Lung microvascular endothelial cell (primary cell): ENCODE data around the gene TMEM269. TPM values are rescaled to one million over a fixed set of nuclear protein-coding genes. Genes with fewer than 3 reads are reported as not detected.

ENCODE experiments used
- DNase-seq, 2 donors: peaks; one replicate each; pipeline versions ENCODE4 v3.0.0 to v3.0.0-alpha.2; 2010; ENCODE audit warnings: low read depth in 2 of 2
- total RNA-seq: library from RNA; depleted of rRNA; stranded (reverse); fragments of >200 nt; gene quantifications from 2 replicates; pipeline ENCODE4 v1.2.1, GENCODE V29; 2014

TMEM269 gene
- total RNA-seq = not detected in 2 replicates

DNA sequence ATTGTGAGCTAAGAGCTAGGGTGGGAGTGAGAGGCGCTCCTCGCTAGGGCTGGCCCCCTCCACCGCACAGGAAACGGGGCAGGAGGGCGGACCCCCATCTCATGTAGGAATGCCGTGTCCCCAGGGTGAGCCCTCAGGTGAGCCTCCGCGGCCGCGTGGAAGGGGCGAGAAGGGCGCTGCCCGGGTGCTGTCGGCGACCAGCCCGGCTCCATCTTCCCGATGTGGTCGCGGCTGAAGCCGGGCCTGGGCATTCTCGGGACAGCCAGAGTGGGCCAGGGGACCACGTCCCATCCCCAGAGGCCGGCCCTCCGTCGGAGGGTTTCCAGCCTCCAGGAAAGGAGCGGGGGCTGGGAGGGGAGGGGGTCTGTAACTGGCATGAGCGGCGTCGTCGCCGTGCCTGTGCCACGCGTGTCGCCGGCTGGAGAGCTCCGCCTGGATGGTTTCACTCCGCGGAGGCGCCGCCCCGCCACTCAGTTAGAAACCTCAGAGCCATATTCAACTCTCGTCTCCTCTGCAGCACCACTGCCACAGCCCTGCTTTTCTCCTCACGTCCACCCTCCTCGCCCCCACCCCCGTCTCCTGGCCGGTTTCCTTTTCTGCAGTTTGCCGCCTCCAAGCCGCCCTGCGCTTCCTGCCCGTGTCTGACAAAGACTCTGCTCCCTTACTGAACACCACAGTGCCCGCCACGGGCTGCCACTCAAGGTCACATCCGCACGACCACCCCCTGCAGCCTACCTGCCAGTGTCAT lies at the start of gene TMEM269:
Gene TMEM269, plus strand, starts transcription at position 46 of the 748 bp plus-strand sequence. CDS start 4,903 bp downstream, outside the sequence.
- DNase-seq = peak; percentile 17 to 35

DNA sequence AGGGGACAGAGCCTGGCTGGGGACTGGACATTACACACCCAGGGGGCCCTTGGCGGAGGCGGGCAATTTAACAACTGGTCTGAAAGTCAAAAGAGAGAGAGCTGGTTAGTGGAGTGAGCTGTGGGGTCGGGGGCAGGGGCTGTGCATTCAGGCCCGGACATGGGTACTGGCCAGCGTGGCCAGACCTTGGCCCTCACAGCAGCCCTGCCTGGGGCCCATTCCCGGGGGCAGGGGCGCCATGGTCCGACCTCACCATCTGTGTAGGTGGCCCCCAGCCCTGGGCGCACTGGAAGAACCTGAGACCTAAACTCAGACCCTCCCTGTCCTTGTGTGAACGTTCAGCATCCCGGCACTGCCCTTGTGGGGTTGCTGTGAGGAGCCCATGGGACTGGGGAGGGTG lies 49.7 kb upstream of the TMEM269 start:
- no peak for DNase-seq

DNA sequence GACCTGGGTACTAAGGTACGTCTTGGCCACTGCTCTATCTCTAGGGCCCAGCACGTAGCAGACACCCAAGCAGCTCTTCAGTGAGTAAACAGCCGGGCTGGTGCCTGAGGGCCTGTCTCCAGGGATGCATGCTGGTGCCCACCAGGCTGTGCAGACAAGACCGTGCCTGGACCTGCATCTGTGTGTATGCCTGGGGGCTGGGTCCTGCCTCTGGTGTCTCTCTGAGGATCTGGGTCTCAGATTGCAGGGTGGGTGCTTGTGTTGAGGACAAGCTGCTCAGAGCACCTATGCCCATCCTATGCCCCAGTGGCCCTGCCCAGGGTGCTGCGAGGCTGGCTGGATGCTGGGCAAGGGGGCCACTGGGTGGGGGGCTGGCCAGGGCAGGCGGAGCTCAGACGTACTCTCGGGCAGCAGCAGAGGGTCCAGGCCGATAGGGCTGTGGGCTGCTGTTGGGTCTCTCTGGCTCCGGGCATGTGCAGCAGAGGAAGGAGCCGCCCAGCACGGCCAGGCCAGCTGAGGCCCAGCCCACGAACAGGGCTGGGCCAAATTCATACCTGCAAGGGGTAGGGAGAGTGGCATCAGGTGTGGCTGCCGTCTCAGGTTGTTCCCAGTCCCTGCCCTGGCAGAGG lies 49.2 kb upstream of the TMEM269 start:
- DNase-seq = no peak

- DNase-seq = no peak
Measured at GRCh38 chr1:42736152-42736551, 48.6 kb upstream of the TMEM269 start.

DNA sequence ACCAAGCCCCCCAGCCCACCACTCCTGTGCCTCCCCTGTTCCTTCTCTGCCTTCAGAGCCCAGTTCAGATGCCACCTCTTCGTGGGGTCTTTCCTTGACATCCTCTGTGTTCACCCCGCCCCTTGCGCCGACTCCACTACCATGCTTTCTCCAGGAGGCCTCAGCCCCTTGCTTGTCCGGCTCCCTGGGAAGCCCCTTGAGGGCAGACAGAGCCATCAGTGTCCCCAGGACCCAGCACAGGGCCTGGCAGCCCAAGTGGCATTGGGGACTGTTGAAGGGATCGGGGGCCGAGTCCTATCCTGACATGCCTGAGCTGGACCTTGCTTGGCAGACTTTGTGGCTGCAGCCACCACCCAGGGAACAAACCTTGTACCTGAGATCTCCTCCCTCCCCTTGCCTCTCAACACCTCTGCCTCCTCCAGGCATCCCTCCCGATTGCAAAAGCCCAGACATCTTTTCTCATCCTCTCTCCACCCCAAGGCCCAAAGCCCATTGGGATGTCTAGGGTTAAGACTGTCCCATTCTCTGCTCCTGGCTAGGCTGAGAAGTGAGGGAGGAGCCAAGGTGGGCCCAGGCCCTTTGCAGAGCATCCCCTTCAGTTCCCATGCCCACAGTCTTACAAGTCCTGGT lies 48.1 kb upstream of the TMEM269 start:
- no peak for DNase-seq

- no peak for DNase-seq
Measured at GRCh38 chr1:42737257-42737656, 47.5 kb upstream of the TMEM269 start.

GRCh38 chr1:42737986-42738677 lies 46.7 kb upstream of the TMEM269 start:
- no peak for DNase-seq

DNA sequence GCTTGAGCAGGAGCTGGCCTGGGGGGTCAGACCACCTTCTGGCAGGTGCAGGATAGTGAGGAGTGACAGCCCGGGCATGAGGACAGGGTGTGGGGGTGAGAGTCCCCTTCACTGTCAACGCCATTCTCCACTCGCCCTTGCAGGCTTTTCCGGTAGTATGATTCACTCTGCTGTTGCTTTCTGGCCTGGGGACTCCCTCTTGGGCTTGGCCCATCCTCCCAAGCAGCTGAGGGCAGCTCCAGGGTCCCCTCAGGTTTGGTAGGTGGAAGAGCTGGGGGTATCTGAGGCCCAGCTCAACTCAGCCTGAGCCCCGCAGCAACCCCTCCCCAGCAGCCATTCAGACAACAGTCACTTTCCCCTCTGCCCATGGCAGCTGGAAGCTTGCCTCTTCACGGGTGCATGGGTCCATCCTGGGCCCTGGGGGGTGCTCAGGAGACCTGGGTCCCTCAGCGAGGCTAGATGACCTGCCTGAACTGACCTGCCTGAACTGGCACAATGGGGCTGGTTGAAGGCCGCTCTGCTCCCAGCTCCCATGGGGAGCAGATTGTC lies 46.0 kb upstream of the TMEM269 start:
- no peak for DNase-seq

DNA sequence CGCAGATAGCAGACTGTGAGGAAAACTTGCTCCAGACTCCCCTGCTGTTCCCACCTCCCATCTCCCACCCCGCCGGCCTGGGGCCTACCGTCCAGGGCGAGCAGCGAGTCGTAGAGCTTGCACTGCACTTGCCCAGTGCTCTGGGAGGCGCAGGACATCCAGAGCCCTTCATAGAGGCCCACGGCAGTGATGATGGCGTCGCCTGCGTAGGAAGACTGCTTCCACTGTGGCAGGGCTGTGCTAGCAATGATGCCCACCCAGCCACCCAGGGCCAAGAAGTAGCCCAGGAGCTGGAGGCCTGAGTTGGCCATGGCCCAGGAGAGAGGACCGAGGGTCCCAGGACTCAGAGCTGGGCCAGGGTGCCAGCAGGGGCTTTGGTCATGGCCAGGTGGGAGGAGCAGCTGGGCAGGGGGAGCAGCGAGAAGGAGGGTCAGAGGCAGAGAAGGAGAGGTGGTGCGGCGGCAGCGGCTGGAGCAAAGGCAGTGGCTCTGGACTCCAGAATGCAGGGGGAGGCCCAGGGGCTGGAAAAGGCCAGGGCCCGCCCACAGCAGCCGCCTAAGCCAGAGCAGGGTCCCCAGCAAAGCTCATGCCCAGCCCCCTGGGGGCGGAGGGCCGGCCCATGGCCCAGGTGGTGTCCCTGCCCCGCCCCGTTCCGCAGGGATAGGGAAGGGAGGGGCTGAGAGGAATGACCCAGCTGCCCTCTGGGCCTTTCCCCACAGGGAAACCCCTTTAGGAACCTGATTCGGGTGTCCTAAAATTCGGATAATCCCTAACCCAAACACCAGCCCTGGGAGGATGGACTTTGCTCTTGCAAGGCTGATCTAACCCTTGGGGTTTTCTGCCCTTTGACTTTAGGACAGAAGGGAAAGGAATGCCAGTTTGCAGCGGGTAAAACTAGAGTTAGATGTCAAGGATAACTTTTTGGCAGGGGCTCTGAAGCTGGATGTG lies 44.8 kb upstream of the TMEM269 start, which contains the start of gene CLDN19:
Gene CLDN19, minus strand, starts transcription at position 484 of the 948 bp plus-strand sequence. Its CDS starts 173 bp downstream, at position 311.
- DNase-seq = no peak

DNA sequence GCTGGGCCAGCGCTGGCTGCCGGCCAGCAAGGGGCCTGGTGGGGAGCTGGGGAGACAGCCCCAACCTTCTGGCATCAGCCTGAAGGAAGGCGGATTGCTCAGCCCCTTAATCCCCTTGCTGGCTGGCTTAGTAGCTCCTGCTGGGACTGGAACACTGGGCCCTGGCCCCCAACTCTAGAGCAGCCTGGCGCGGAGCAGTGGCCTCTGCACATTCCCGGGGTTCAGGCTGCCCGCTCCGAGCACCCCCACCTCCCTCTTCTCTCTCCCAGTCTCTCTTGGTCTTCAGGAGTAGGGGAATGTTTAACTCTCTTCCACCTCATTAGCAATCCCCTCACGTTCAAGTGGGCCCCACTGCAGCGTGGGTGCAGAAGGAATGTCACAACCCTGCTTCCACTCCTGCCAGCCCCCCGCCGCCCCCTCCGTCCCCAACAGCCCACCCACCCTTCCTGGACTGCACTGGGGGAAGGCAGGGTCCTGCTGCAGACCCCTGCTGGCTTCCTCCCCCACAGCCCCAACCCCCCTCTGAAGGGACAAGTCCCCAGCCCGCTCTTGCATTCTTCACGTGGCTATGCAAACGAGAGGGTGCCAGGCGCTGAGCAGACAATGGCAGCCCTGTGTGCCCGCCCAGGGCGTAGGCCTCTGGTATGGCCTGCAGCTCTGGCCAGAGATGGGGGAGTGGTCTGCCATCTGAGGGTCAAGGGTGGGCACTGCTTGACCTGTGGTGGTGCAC lies 43.8 kb upstream of the TMEM269 start:
- no peak for DNase-seq

- DNase-seq = no peak
Measured at GRCh38 chr1:42741706-42742105, 43.1 kb upstream of the TMEM269 start.

- no peak for DNase-seq
Measured at GRCh38 chr1:42742141-42742540, 42.6 kb upstream of the TMEM269 start.

DNA sequence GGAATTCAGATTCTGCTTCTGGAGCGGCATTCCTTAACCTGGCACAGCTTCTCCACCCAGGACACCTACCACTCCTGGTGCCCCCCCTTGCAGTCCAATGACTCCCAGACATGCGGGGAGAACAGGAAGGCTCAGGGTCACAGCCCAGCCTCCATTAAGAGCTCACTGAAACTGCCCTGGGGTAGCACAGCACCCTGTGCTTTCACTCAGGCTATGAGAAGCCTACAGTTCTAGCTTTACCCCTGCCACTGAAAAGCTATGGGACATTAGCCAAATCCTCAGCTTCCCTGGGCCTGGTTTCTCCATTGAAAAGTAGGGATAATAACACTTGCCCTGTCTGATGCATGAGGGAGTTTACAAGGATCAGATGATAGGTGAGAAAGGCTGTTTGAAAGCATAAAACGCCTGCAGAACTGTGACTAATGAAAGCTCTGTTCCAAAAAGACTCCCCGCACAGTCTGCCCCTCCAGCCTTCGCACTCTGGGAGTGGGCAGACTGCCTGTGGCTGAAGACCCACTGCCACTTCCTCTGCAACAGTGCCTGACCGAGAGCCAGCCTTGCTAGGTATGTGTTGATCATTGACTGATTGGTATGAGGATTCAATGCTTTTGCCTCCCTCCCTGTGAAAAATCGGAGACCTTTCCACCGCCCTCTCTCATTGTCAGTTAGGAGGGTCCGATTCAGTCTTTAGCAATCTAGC lies 42.0 kb upstream of the TMEM269 start:
- DNase-seq = no peak

- DNase-seq = no peak
Measured at GRCh38 chr1:42743317-42744147, 41.3 kb upstream of the TMEM269 start.

GRCh38 chr1:42744148-42744413 lies 40.7 kb upstream of the TMEM269 start:
- no peak for DNase-seq

GRCh38 chr1:42745851-42746250 lies 38.9 kb upstream of the TMEM269 start:
- DNase-seq = peak in 1 of 2 donors; percentile 63

DNA sequence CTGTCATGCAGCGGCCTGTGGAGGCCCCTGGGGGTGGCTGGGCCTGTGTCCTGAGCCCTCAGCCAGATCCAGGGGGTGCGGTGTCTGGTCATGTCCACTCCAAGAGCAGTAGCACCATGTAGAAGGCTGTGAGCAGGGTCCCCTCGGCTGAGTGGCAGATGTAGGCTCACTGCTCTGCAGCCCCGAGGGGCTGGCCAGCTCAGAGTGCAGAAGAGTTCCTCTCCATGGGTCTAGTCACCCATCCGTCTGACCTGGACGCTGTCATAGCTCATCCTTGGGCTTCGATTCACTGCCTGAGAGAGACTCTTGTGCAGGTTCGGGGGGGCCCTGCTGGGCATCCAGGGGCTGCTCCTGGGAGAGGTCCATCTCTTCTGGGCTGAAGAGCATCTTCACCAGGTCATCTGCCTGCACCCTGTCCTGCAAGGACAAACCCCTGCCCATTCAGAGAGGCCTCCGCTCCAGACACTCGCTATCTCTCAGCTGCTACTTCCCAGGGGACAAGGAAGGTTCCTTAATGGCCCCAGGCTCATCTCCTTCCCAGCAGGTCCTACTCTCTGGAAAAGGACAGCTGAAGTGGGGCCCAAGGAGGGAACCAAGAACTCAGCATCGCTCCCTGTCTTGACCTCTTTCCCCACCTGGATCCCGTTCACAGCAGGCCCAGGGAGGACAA lies 38.2 kb upstream of the TMEM269 start:
- no peak for DNase-seq

- DNase-seq = peak; percentile 35 to 59
Measured at GRCh38 chr1:42747125-42747524, 37.7 kb upstream of the TMEM269 start.
